ENCODE data around the gene BRSK2. TPM values are rescaled to one million over a fixed set of nuclear protein-coding genes. Genes with fewer than 3 reads are reported as not detected.
"Not testable (repeated sequence)": the region's sequence is repeated elsewhere in the genome, so short reads cannot be mapped to it uniquely, and the experiment has no call there.

BRSK2 gene
- total RNA-seq, 3 donors from 2014 or later: 0.58 to 4.3 (median 0.60) TPM

GRCh38 chr11:1419811-1420210 is 30.1 kb downstream of the BRSK2 start:
- no peak for ATAC-seq
- peaks cover 24% of the 10 kb centered on the region for H3K9me3 ChIP-seq
- H3K4me1 ChIP-seq (ENCODE audit: low read depth): peaks cover 2% of the 10 kb centered on the region
- no peak overlapping the region for H3K4me3 ChIP-seq
- no peaks in the 10 kb centered on the region for H3K36me3 ChIP-seq (ENCODE audit: low read depth)
- intact Hi-C loops (cut with DNase I, micrococcal nuclease): no loop called here
- TF ChIP-seq, protein P1, sequence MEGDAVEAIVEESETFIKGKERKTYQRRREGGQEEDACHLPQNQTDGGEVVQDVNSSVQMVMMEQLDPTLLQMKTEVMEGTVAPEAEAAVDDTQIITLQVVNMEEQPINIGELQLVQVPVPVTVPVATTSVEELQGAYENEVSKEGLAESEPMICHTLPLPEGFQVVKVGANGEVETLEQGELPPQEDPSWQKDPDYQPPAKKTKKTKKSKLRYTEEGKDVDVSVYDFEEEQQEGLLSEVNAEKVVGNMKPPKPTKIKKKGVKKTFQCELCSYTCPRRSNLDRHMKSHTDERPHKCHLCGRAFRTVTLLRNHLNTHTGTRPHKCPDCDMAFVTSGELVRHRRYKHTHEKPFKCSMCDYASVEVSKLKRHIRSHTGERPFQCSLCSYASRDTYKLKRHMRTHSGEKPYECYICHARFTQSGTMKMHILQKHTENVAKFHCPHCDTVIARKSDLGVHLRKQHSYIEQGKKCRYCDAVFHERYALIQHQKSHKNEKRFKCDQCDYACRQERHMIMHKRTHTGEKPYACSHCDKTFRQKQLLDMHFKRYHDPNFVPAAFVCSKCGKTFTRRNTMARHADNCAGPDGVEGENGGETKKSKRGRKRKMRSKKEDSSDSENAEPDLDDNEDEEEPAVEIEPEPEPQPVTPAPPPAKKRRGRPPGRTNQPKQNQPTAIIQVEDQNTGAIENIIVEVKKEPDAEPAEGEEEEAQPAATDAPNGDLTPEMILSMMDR (IDR thresholded peaks at IDR 0.05): no peak
- DNase-seq: no peak

- ATAC-seq (no peak), DNase-seq (no peak)
- Histone ChIP-seq H3K4me3 (no peak overlapping the region), H3K36me3 (ENCODE audit: low read depth) (no peaks in the 10 kb centered on the region), H3K9me3 (peaks cover 24% of the 10 kb centered on the region), H3K4me1 (ENCODE audit: low read depth) (peaks cover 2% of the 10 kb centered on the region)
- TF ChIP-seq, protein P1 (IDR thresholded peaks at IDR 0.05): no peak
- intact Hi-C loops (cut with DNase I, micrococcal nuclease): no loop called here
These were observed 31.6 kb downstream of the BRSK2 start for GRCh38 chr11:1421291-1421690.

GRCh38 chr11:1422481-1422880 is 32.7 kb downstream of the BRSK2 start:
- TF ChIP-seq, protein P1 (IDR thresholded peaks at IDR 0.05): no peak
- no peak for DNase-seq
- intact Hi-C loops (cut with DNase I, micrococcal nuclease): no loop called here
- no peaks in the 10 kb centered on the region for H3K36me3 ChIP-seq (ENCODE audit: low read depth)
- H3K4me3 ChIP-seq: no peak overlapping the region
- peaks cover 15% of the 10 kb centered on the region for H3K9me3 ChIP-seq
- H3K4me1 ChIP-seq (ENCODE audit: low read depth): peaks cover 2% of the 10 kb centered on the region
- ATAC-seq: peak; percentile 25

DNA sequence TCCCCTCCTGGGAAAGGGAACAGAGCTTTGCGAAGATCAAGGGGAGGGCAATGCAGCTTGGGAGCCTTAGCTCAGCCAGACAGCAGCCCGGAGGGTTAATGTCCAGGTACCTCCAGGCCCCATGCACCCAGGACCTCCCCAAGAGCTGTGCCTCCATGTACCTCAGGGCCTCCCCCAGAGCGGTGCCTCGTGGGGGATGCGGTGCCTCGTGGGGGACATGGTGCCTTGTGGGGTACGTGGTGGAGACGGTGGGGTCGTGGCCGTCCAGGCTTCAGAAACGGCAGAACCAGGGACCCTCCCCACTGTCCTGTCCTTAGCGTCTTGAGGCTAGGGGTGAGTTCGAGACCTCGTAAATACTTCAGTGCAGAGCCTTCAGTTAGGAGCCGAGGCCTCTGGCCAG is 33.2 kb downstream of the BRSK2 start:
- peaks cover 2% of the 10 kb centered on the region for H3K4me1 ChIP-seq (ENCODE audit: low read depth)
- H3K36me3 ChIP-seq (ENCODE audit: low read depth): no peaks in the 10 kb centered on the region
- no peak overlapping the region for H3K4me3 ChIP-seq
- peaks cover 15% of the 10 kb centered on the region for H3K9me3 ChIP-seq
- intact Hi-C loops (cut with DNase I, micrococcal nuclease): no loop called here
- TF ChIP-seq, protein P1 (IDR thresholded peaks at IDR 0.05): no peak
- ATAC-seq: peak; percentile 7
- DNase-seq: no peak

- DNase-seq (peak in 2 of 3 donors; percentile 50 to 72), ATAC-seq (peak; percentile 74)
- H3K36me3 ChIP-seq (ENCODE audit: low read depth); H3K4me3 ChIP-seq; intact Hi-C loops (cut with DNase I, micrococcal nuclease); H3K4me1 ChIP-seq (ENCODE audit: low read depth): not testable (repeated sequence)
- peaks cover 15% of the 10 kb centered on the region for H3K9me3 ChIP-seq
These were observed 33.7 kb downstream of the BRSK2 start for GRCh38 chr11:1423406-1423805.

- no peak for DNase-seq
- intact Hi-C loops (cut with DNase I, micrococcal nuclease): no loop called here
- TF ChIP-seq, protein P1 (IDR thresholded peaks at IDR 0.05): no peak
- no peak overlapping the region for H3K4me3 ChIP-seq
- no peaks in the 10 kb centered on the region for H3K36me3 ChIP-seq (ENCODE audit: low read depth)
- H3K4me1 ChIP-seq (ENCODE audit: low read depth): peaks cover 2% of the 10 kb centered on the region
- no peak for ATAC-seq
- H3K9me3 ChIP-seq: no peaks in the 10 kb centered on the region
These were observed 35.3 kb downstream of the BRSK2 start for GRCh38 chr11:1425006-1425405.
